K562 (cell line): ENCODE measurements around the gene CYP2W1.

Experiments
- CTCF ChIP-seq, 3 experiments: IDR thresholded peaks in 2 of 3; conservative IDR thresholded peaks in 1 of 3; 2 replicates each; pipeline ENCODE4 v1.5.1; 2011 to 2012; ENCODE audit warnings: low read length in 3 of 3, mild to moderate bottlenecking in 3 of 3, control low read depth in 2 of 3, improper control_type of control experiment in 1 of 3, inconsistent platforms in 1 of 3, low read depth in 1 of 3, mixed read lengths in 1 of 3, moderate library complexity in 1 of 3; ENCODE audit not compliant: insufficient read depth in 2 of 3
- CTCFL ChIP-seq: IDR thresholded peaks from 2 replicates; pipeline ENCODE4 v1.6.1; 2011; ENCODE audit warnings: borderline replicate concordance, low read depth, mild to moderate bottlenecking, moderate library complexity, low read length; ENCODE audit not compliant: insufficient read depth, poor library complexity, severe bottlenecking
- E2F1 ChIP-seq: sonication (generic); formaldehyde crosslinking; IDR thresholded peaks from 2 replicates; pipeline ENCODE4 v1.8.1; 2023; ENCODE audit warnings: mild to moderate bottlenecking, missing genetic modification reagents, moderate library complexity
- ETV5 ChIP-seq: sonication (generic); formaldehyde crosslinking; IDR thresholded peaks from 2 replicates; pipeline ENCODE4 v1.4.0; 2020; ENCODE audit warnings: low read depth, mild to moderate bottlenecking, missing genetic modification reagents
- FOXP4 ChIP-seq: sonication (generic); formaldehyde crosslinking; IDR thresholded peaks from 2 replicates; pipeline ENCODE4 v1.8.0; 2022; ENCODE audit warnings: mild to moderate bottlenecking, missing genetic modification reagents, borderline replicate concordance
- GATA2 ChIP-seq: sonication (generic); formaldehyde crosslinking; IDR thresholded peaks from 2 replicates; pipeline ENCODE4 v1.4.0; 2020; ENCODE audit warnings: mild to moderate bottlenecking, missing genetic modification reagents
- JUND ChIP-seq, 2 experiments: IDR thresholded peaks; 2 replicates in 1 of 2; 3 replicates in 1 of 2; pipeline ENCODE4 v1.6.1; 2011; ENCODE audit warnings: borderline replicate concordance in 2 of 2, low read depth in 2 of 2, low read length in 2 of 2, improper control_type of control experiment in 1 of 2, missing biosample characterization in 1 of 2, missing genetic modification characterization in 1 of 2, missing genetic modification reagents in 1 of 2
- KLF16 ChIP-seq: IDR thresholded peaks from 2 replicates; pipeline ENCODE4 v1.6.1; 2016; ENCODE audit warnings: antibody characterized with exemption
- RNF2 ChIP-seq: sonication (generic); IDR thresholded peaks from 2 replicates; pipeline ENCODE4 v1.6.1; 2016
- STAT6 ChIP-seq: sonication (generic); formaldehyde crosslinking; IDR thresholded peaks from 2 replicates; pipeline ENCODE4 v1.8.1; 2023; ENCODE audit warnings: mild to moderate bottlenecking, missing genetic modification reagents
- ZFP30 ChIP-seq: fragments of 250-450 bp; sonication (Bioruptor Pico); IDR thresholded peaks from 2 replicates; pipeline ENCODE4 v1.8.0; 2022; ENCODE audit warnings: moderate library complexity, mild to moderate bottlenecking, inconsistent platforms, borderline replicate concordance
- ZKSCAN1 ChIP-seq: fragments of 150-350 bp; IDR thresholded peaks from 2 replicates; pipeline ENCODE4 v1.6.1; 2016; ENCODE audit warnings: low read depth, low read length
- ZNF707 ChIP-seq: fragments of 250-450 bp; sonication (Bioruptor Pico); conservative IDR thresholded peaks from 2 replicates; pipeline ENCODE4 v1.8.0; 2022; ENCODE audit warnings: inconsistent platforms, mild to moderate bottlenecking, moderate library complexity

GRCh38 chr7:978049-978346 lies 5.0 kb upstream of the CYP2W1 start:
- no peak for TF ChIP-seq CTCFL
- TF ChIP-seq E2F1 (CRISPR knock-in tag), result no peak
- TF ChIP-seq ETV5 (CRISPR knock-in tag), result no peak
- no peak for TF ChIP-seq GATA2 (CRISPR knock-in tag)
- no peak for TF ChIP-seq CTCF (IDR thresholded peaks at IDR 0.05 in 2 of 3, conservative IDR thresholded peaks at IDR 0.05 in 1 of 3; ENCODE audit: insufficient read depth in 2 of 3, low read depth in 1 of 3, low read length in 3 of 3)
- no peak for TF ChIP-seq KLF16
- TF ChIP-seq STAT6 (CRISPR knock-in tag), result no peak
- TF ChIP-seq JUND (IDR thresholded peaks at IDR 0.05; ENCODE audit: borderline replicate concordance, low read depth, low read length), result no peak
- no peak for TF ChIP-seq JUND (tag; IDR thresholded peaks at IDR 0.05; ENCODE audit: borderline replicate concordance, low read depth, low read length)
- no peak for TF ChIP-seq ZFP30 (CRISPR knock-in tag)
- TF ChIP-seq FOXP4 (CRISPR knock-in tag), result no peak
- TF ChIP-seq RNF2, result no peak
- TF ChIP-seq ZNF707, result no peak
- TF ChIP-seq ZKSCAN1, result no peak
